DOHH2 (cell line): ENCODE data around the gene TFF2.

Experiments
- H3F3A ChIP-seq: fragments of 200-600 bp; sonication (generic), shearing (Covaris generic); 2 replicates; pipeline ENCODE4 v1.6.0; 2016; ENCODE audit warnings: antibody characterized with exemption, mild to moderate bottlenecking; ENCODE audit not compliant: control insufficient read depth, insufficient read depth
- H3K27ac ChIP-seq: fragments of 200-600 bp; sonication (generic); 2 replicates; pipeline ENCODE4 v1.5.1; 2014; ENCODE audit warnings: low read depth, mild to moderate bottlenecking, low read length, moderate library complexity
- H3K27me3 ChIP-seq: fragments of 200-600 bp; sonication (generic); 2 replicates; pipeline ENCODE4 v1.6.1; 2014; ENCODE audit warnings: mild to moderate bottlenecking, low read length, mixed read lengths; ENCODE audit not compliant: control insufficient read depth
- H3K36me3 ChIP-seq: fragments of 200-600 bp; sonication (generic); 2 replicates; pipeline ENCODE4 v1.6.1; 2014; ENCODE audit warnings: mild to moderate bottlenecking, low read length, moderate library complexity, mixed read lengths; ENCODE audit not compliant: control insufficient read depth
- H3K4me1 ChIP-seq: fragments of 200-600 bp; sonication (generic); 2 replicates; pipeline ENCODE4 v1.6.1; 2014; ENCODE audit warnings: mild to moderate bottlenecking, low read length, mixed read lengths; ENCODE audit not compliant: control insufficient read depth
- H3K4me2 ChIP-seq: fragments of 200-600 bp; sonication (generic); 2 replicates; pipeline ENCODE4 v1.6.0; 2014; ENCODE audit warnings: mild to moderate bottlenecking, low read length, moderate library complexity
- H3K4me3 ChIP-seq: fragments of 200-600 bp; sonication (generic); 2 replicates; pipeline ENCODE4 v1.5.1; 2014; ENCODE audit warnings: mild to moderate bottlenecking, low read length, mixed read lengths
- H3K79me2 ChIP-seq: fragments of 200-600 bp; sonication (generic); 2 replicates; pipeline ENCODE4 v1.6.1; 2014; ENCODE audit warnings: mild to moderate bottlenecking, low read length, mixed read lengths; ENCODE audit not compliant: control insufficient read depth
- H3K9me2 ChIP-seq: fragments of 200-600 bp; sonication (generic); replicated peaks from 2 replicates; pipeline ENCODE4 v1.6.1; 2014; ENCODE audit warnings: mild to moderate bottlenecking, low read length, mixed read lengths; ENCODE audit not compliant: control insufficient read depth
- H3K9me3 ChIP-seq: fragments of 200-600 bp; sonication (generic); 2 replicates; pipeline ENCODE4 v1.6.1; 2014; ENCODE audit warnings: antibody characterized with exemption, low read length, mixed read lengths; ENCODE audit not compliant: control insufficient read depth, insufficient read depth
- H4K20me1 ChIP-seq: fragments of 200-600 bp; sonication (generic); 2 replicates; pipeline ENCODE4 v1.6.0; 2014; ENCODE audit warnings: low read depth, mild to moderate bottlenecking, antibody characterized with exemption, low read length, moderate library complexity; ENCODE audit not compliant: control insufficient read depth, insufficient read depth
- CTCF ChIP-seq: fragments of 200-600 bp; sonication (generic); IDR thresholded peaks from one replicate; pipeline ENCODE4 v1.5.1; 2014; ENCODE audit warnings: antibody characterized with exemption, mild to moderate bottlenecking, low read depth, low read length; ENCODE audit not compliant: poor library complexity, severe bottlenecking
- EZH2phosphoT487 ChIP-seq: fragments of 200-600 bp; sonication (generic); IDR thresholded peaks from 2 replicates; pipeline ENCODE4 v1.6.1; 2017; ENCODE audit warnings: borderline replicate concordance, mild to moderate bottlenecking, antibody characterized with exemption, low read length, moderate library complexity, mixed read lengths

Gene TFF2

GRCh38 chr21:42358261-42358660 is 7.5 kb upstream of the TFF2 start:
- no peaks in the 10 kb centered on the region for H3F3A ChIP-seq
- H3K4me2 ChIP-seq, result no peak overlapping the region
- H3K27me3 ChIP-seq, result peaks cover 20% of the 10 kb centered on the region
- no peaks in the 10 kb centered on the region for H3K79me2 ChIP-seq
- H4K20me1 ChIP-seq, result no peaks in the 10 kb centered on the region
- H3K4me3 ChIP-seq, result no peak overlapping the region
- H3K4me1 ChIP-seq, result peaks cover 14% of the 10 kb centered on the region
- no peak overlapping the region for H3K27ac ChIP-seq
- H3K9me3 ChIP-seq, result peaks cover 6% of the 10 kb centered on the region
- H3K9me2 ChIP-seq, result no peaks in the 10 kb centered on the region
- no peaks in the 10 kb centered on the region for H3K36me3 ChIP-seq
- TF ChIP-seq EZH2phosphoT487 (no peak), CTCF (no peak)

GRCh38 chr21:42357307-42357706 is 6.5 kb upstream of the TFF2 start:
- H4K20me1 ChIP-seq, result no peaks in the 10 kb centered on the region
- H3K4me3 ChIP-seq, result no peak overlapping the region
- peaks cover 5% of the 10 kb centered on the region for H3K4me1 ChIP-seq
- no peaks in the 10 kb centered on the region for H3K9me2 ChIP-seq
- H3K27ac ChIP-seq, result no peak overlapping the region
- H3F3A ChIP-seq, result no peaks in the 10 kb centered on the region
- H3K36me3 ChIP-seq, result no peaks in the 10 kb centered on the region
- peaks cover 14% of the 10 kb centered on the region for H3K27me3 ChIP-seq
- H3K4me2 ChIP-seq, result no peak overlapping the region
- TF ChIP-seq EZH2phosphoT487, result no peak
- no peak for TF ChIP-seq CTCF
- H3K9me3 ChIP-seq, result peaks cover 6% of the 10 kb centered on the region
- no peaks in the 10 kb centered on the region for H3K79me2 ChIP-seq

GRCh38 chr21:42356650-42357049 is 5.9 kb upstream of the TFF2 start:
- H3K27ac ChIP-seq, result no peak overlapping the region
- TF ChIP-seq EZH2phosphoT487, result no peak
- no peaks in the 10 kb centered on the region for H3K4me1 ChIP-seq

GRCh38 chr21:42356046-42356445 is 5.3 kb upstream of the TFF2 start:
- no peaks in the 10 kb centered on the region for H3K9me2 ChIP-seq
- H3K27ac ChIP-seq, result no peak overlapping the region
- H4K20me1 ChIP-seq, result no peaks in the 10 kb centered on the region
- H3K9me3 ChIP-seq, result peaks cover 6% of the 10 kb centered on the region
- peaks cover 4% of the 10 kb centered on the region; the same call in 1 of the 2 replicates for H3K27me3 ChIP-seq
- no peak for TF ChIP-seq CTCF
- TF ChIP-seq EZH2phosphoT487, result no peak
- no peaks in the 10 kb centered on the region for H3K4me1 ChIP-seq
- H3K36me3 ChIP-seq, result no peaks in the 10 kb centered on the region
- H3K4me3 ChIP-seq, result no peak overlapping the region
- no peaks in the 10 kb centered on the region for H3F3A ChIP-seq
- no peaks in the 10 kb centered on the region for H3K79me2 ChIP-seq
- no peak overlapping the region for H3K4me2 ChIP-seq

More at GRCh38 chr21:42356650-42357049, 5.9 kb upstream of the TFF2 start:
- Histone ChIP-seq H3K79me2 (no peaks in the 10 kb centered on the region), H3K36me3 (no peaks in the 10 kb centered on the region), H3K27me3 (peaks cover 7% of the 10 kb centered on the region), H3K4me2 (no peak overlapping the region), H3F3A (no peaks in the 10 kb centered on the region), H3K9me2 (no peaks in the 10 kb centered on the region), H4K20me1 (no peaks in the 10 kb centered on the region), H3K4me3 (no peak overlapping the region), H3K9me3 (peaks cover 6% of the 10 kb centered on the region)
